ENCODE measurements around the gene MLEC. TPM values are rescaled to one million over a fixed set of nuclear protein-coding genes. Genes with fewer than 3 reads are reported as not detected.
A peak's percentile ranks its signal among the peaks of the same experiment; 100 is the strongest.

Gene MLEC
- total RNA-seq, 1 experiment from 2014 or later: 181 TPM

DNA sequence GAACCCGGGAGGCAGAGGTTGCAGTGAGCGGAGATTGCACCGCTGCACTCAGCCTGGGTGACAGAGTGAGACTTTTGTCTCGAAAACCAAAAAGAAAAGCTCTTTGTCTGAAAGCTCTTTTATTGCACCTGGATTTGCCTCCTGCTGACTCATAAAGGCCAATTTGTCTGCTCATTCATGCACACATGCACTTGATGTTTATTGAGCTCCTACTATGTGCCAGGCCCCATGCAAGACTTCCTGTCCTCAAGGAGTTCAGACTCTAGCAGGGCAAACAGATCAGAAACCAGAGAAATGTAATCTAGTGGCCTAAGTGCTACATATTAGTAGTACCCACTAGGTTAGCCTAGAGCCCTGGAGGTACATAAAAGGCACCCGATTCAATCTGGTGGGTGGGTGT is 16.3 kb upstream of the MLEC start:
- Histone ChIP-seq H3K79me1 (ENCODE audit: insufficient read depth, low read depth, low read length, poor library complexity, severe bottlenecking) (no peaks in the 10 kb centered on the region), H2BK15ac (ENCODE audit: low read depth, low read length) (no peak overlapping the region), H2BK5ac (ENCODE audit: insufficient read length, low read length) (no peak overlapping the region), H3T11ph (ENCODE audit: low read length) (no peak overlapping the region), H3K23ac (ENCODE audit: insufficient read length, low read depth, low read length) (no peak overlapping the region), H3K14ac (ENCODE audit: insufficient read depth, low read length) (no peak overlapping the region), H2AK5ac (ENCODE audit: insufficient read length, low read length) (no peak overlapping the region), H3K27ac (ENCODE audit: insufficient read length, low read depth, low read length) (no peak overlapping the region), H4K91ac (ENCODE audit: insufficient read length, low read depth, low read length) (no peak overlapping the region), H4K20me1 (ENCODE audit: control insufficient read depth, insufficient read depth, insufficient read length) (no peaks in the 10 kb centered on the region), H3K9me3 (ENCODE audit: control insufficient read depth, low read depth, low read length) (no peaks in the 10 kb centered on the region), H4K5ac (ENCODE audit: insufficient read length, low read depth, low read length) (no peak overlapping the region), H3K23me2 (ENCODE audit: insufficient read length, low read depth, low read length, poor library complexity, severe bottlenecking) (no peaks in the 10 kb centered on the region), H4K8ac (replicated peaks; ENCODE audit: insufficient read length, low read depth, low read length) (no peak overlapping the region), H2BK120ac (ENCODE audit: low read depth, low read length, poor library complexity, severe bottlenecking) (no peak overlapping the region), H3K4me1 (ENCODE audit: insufficient read depth, low read length) (peaks cover 2% of the 10 kb centered on the region; the same call in 1 of the 2 replicates), H3K4ac (ENCODE audit: low read depth, low read length) (no peak overlapping the region), H3K4me2 (ENCODE audit: insufficient read depth, insufficient read length, low read length) (no peak overlapping the region), H3K79me2 (ENCODE audit: insufficient read depth, low read length) (no peaks in the 10 kb centered on the region), H3K9ac (ENCODE audit: extremely low read depth, insufficient read length, low read length) (no peak overlapping the region), H2AFZ (ENCODE audit: low read length) (no peak overlapping the region), H3K56ac (ENCODE audit: insufficient read length, low read depth, low read length) (no peak overlapping the region), H3K18ac (ENCODE audit: insufficient read length, low read depth, low read length) (no peak overlapping the region), H3K27me3 (ENCODE audit: insufficient read depth, low read length) (no peaks in the 10 kb centered on the region), H2BK20ac (ENCODE audit: low read depth, low read length, poor library complexity, severe bottlenecking) (no peak overlapping the region), H2BK12ac (ENCODE audit: insufficient read length, low read depth, low read length) (no peak overlapping the region)
- Mint-ChIP-seq H3K36me3 (ENCODE audit: insufficient read depth in 1 of 3, low read depth in 3 of 3) (no peaks in the 10 kb centered on the region; a peak in 1 of 7 replicates), H3K9me3 (no peaks in the 10 kb centered on the region), H3K4me3 (no peak overlapping the region), H3K4me1 (peaks cover 34% of the 10 kb centered on the region in 2 experiments), H3K27me3 (ENCODE audit: low read depth) (no peaks in the 10 kb centered on the region; the same call in 1 of the 2 replicates), H3K27ac (peak overlapping the region in 1 of 3 experiments; percentile 53; a peak in 1 of 7 replicates)
- TF ChIP-seq CTCF (conservative IDR thresholded peaks at IDR 0.05): no peak
- no CpG with 5 or more reads among the region's 5 CpGs for WGBS (ENCODE audit: extremely low coverage, insufficient read length, low lambda C conversion rate)
- no peak for DNase-seq
